IMR-90 (cell line): Measurements from ENCODE around the gene MAML3. TPM values are rescaled to one million over a fixed set of nuclear protein-coding genes. Genes with fewer than 3 reads are reported as not detected.

ENCODE experiments used
- ATAC-seq: fragments of 200-7000 bp; cut with Tn5 transposase; 2 replicates; pipeline ENCODE4 v1.9.1; 2020; ENCODE audit warnings: low read depth, mild to moderate bottlenecking, moderate library complexity
- BruUV-seq: library from RNA; stranded (reverse); fragments of 400-500 nt; replicated peaks from 2 replicates; lab custom pipeline; 2021; lab: Mats Ljungman, UMichigan
- CTCF ChIA-PET: fragments of 300-600 bp; formaldehyde crosslinking; extraction: SDS; loops from one replicate; lab custom pipeline; 2021; ENCODE audit warnings: antibody characterized with exemption; lab: Yijun Ruan, JAX
- POLR2A ChIA-PET: fragments of 300-600 bp; sonication (Branson Sonifier 250); formaldehyde crosslinking; loops from one replicate; lab custom pipeline; 2022; ENCODE audit warnings: antibody characterized with exemption; ENCODE audit not compliant: unreplicated experiment; lab: Charles Lee
- DNase-seq: peaks from one replicate; pipeline ENCODE4 v3.0.0; 2013
- H2AFZ ChIP-seq: replicated peaks from 2 replicates; pipeline ENCODE3; 2013; ENCODE audit warnings: low read length, mild to moderate bottlenecking; ENCODE audit not compliant: poor library complexity
- H2AK5ac ChIP-seq: 2 replicates; pipeline ENCODE4 v1.6.1; 2013; ENCODE audit warnings: low read depth, low read length, inconsistent platforms
- H2AK9ac ChIP-seq: replicated peaks from 2 replicates; pipeline ENCODE3; 2013; ENCODE audit warnings: mild to moderate bottlenecking, low read depth, low read length, moderate library complexity; ENCODE audit not compliant: poor library complexity
- H2BK120ac ChIP-seq: 2 replicates; pipeline ENCODE4 v1.6.1; 2013; ENCODE audit warnings: low read depth, low read length, inconsistent platforms
- H2BK15ac ChIP-seq: 3 replicates; pipeline ENCODE4 v1.6.1; 2013; ENCODE audit warnings: low read depth, low read length, inconsistent platforms
- H2BK20ac ChIP-seq: 2 replicates; pipeline ENCODE4 v1.6.1; 2013; ENCODE audit warnings: low read depth, mild to moderate bottlenecking, inconsistent platforms, low read length, moderate library complexity
- H2BK5ac ChIP-seq: 2 replicates; pipeline ENCODE4 v1.6.1; 2013; ENCODE audit warnings: mild to moderate bottlenecking, low read depth, low read length, inconsistent platforms; ENCODE audit not compliant: poor library complexity, severe bottlenecking
- H3K14ac ChIP-seq: replicated peaks from 2 replicates; pipeline ENCODE4 v1.6.1; 2013; ENCODE audit warnings: low read depth, low read length, inconsistent platforms
- H3K18ac ChIP-seq: 2 replicates; pipeline ENCODE4 v1.6.1; 2013; ENCODE audit warnings: low read depth, low read length, control low read depth
- H3K23ac ChIP-seq: 2 replicates; pipeline ENCODE4 v1.6.1; 2013; ENCODE audit warnings: low read depth, low read length, inconsistent platforms
- H3K27ac ChIP-seq: 2 replicates; pipeline ENCODE4 v1.5.1; 2013; ENCODE audit warnings: mild to moderate bottlenecking, control low read depth, low read length; ENCODE audit not compliant: insufficient read depth
- H3K27me3 ChIP-seq: 2 replicates; pipeline ENCODE4 v1.6.1; 2013; ENCODE audit warnings: low read length; ENCODE audit not compliant: control insufficient read depth, insufficient read depth
- H3K36me3 ChIP-seq: 2 replicates; pipeline ENCODE4 v1.6.1; 2013; ENCODE audit warnings: low read length, mixed read lengths; ENCODE audit not compliant: control insufficient read depth, insufficient read depth
- H3K4ac ChIP-seq: 2 replicates; pipeline ENCODE4 v1.6.1; 2013; ENCODE audit warnings: low read depth, low read length, inconsistent platforms
- H3K4me1 ChIP-seq: 2 replicates; pipeline ENCODE4 v1.6.1; 2013; ENCODE audit warnings: low read length, mixed read lengths; ENCODE audit not compliant: control insufficient read depth, insufficient read depth
- H3K4me2 ChIP-seq: 2 replicates; pipeline ENCODE4 v1.6.1; 2013; ENCODE audit warnings: low read depth, mild to moderate bottlenecking, control low read depth, low read length, moderate library complexity
- H3K4me3 ChIP-seq: 2 replicates; pipeline ENCODE4 v1.5.1; 2013; ENCODE audit warnings: low read depth, mild to moderate bottlenecking, control low read depth, low read length, moderate library complexity; ENCODE audit not compliant: insufficient read depth
- H3K56ac ChIP-seq: 2 replicates; pipeline ENCODE4 v1.6.1; 2013; ENCODE audit warnings: low read length, inconsistent platforms; ENCODE audit not compliant: insufficient read depth; ENCODE audit errors: extremely low read depth
- H3K79me1 ChIP-seq, 2 experiments: 2 replicates each; pipeline ENCODE4 v1.6.1; 2013; ENCODE audit warnings: low read length in 2 of 2, inconsistent platforms in 1 of 2, low read depth in 1 of 2
- H3K9ac ChIP-seq: 2 replicates; pipeline ENCODE4 v1.6.1; 2013; ENCODE audit warnings: low read depth, low read length, control low read depth
- H3K9me1 ChIP-seq: 2 replicates; pipeline ENCODE4 v1.6.1; 2013; ENCODE audit warnings: low read length, inconsistent platforms; ENCODE audit not compliant: insufficient read depth
- H3K9me3 ChIP-seq: 2 replicates; pipeline ENCODE4 v1.6.1; 2013; ENCODE audit warnings: low read length; ENCODE audit not compliant: control insufficient read depth, insufficient read depth
- H4K20me1 ChIP-seq: 2 replicates; pipeline ENCODE4 v1.6.1; 2013; ENCODE audit warnings: low read length, inconsistent platforms; ENCODE audit not compliant: insufficient read depth
- H4K5ac ChIP-seq: 2 replicates; pipeline ENCODE4 v1.6.1; 2013; ENCODE audit warnings: mild to moderate bottlenecking, low read depth, low read length, control low read depth
- H4K8ac ChIP-seq, 2 experiments: 2 replicates each; pipeline ENCODE4 v1.6.1; 2013; ENCODE audit warnings: low read depth in 2 of 2, low read length in 2 of 2, control low read depth in 1 of 2, inconsistent platforms in 1 of 2
- H4K91ac ChIP-seq: 2 replicates; pipeline ENCODE4 v1.6.1; 2013; ENCODE audit warnings: low read depth, low read length, inconsistent platforms; ENCODE audit not compliant: insufficient read depth
- BHLHE40 ChIP-seq: fragments of 150-350 bp; IDR thresholded peaks from 2 replicates; pipeline ENCODE4 v1.6.1; 2016; ENCODE audit warnings: mild to moderate bottlenecking, low read depth, low read length
- CEBPB ChIP-seq: IDR thresholded peaks from 2 replicates; pipeline ENCODE4 v1.6.1; 2012; ENCODE audit warnings: low read depth, low read length, improper control_type of control experiment
- CHD1 ChIP-seq: IDR thresholded peaks from 2 replicates; pipeline ENCODE4 v1.6.1; 2012; ENCODE audit warnings: low read depth, low read length, improper control_type of control experiment
- FOS ChIP-seq: fragments of 150-350 bp; IDR thresholded peaks from 2 replicates; pipeline ENCODE4 v1.6.1; 2016; ENCODE audit warnings: low read depth, low read length
- MAFK ChIP-seq: IDR thresholded peaks from 2 replicates; pipeline ENCODE4 v1.6.1; 2012; ENCODE audit warnings: low read depth, low read length, improper control_type of control experiment
- MAZ ChIP-seq: IDR thresholded peaks from 2 replicates; pipeline ENCODE4 v1.6.1; 2012; ENCODE audit warnings: low read depth, mild to moderate bottlenecking, low read length, improper control_type of control experiment, moderate library complexity, borderline replicate concordance
- MXI1 ChIP-seq: IDR thresholded peaks from 2 replicates; pipeline ENCODE4 v1.6.1; 2012; ENCODE audit warnings: low read depth, mild to moderate bottlenecking, low read length, moderate library complexity, borderline replicate concordance
- NFE2L2 ChIP-seq: fragments of 150-350 bp; IDR thresholded peaks from 2 replicates; pipeline ENCODE4 v1.6.1; 2016; ENCODE audit warnings: low read depth, mild to moderate bottlenecking, low read length
- POLR2A ChIP-seq: IDR thresholded peaks from 2 replicates; pipeline ENCODE4 v1.6.1; 2012; ENCODE audit warnings: mild to moderate bottlenecking, low read depth, low read length
- RAD21 ChIP-seq: IDR thresholded peaks from 2 replicates; pipeline ENCODE4 v1.6.1; 2012; ENCODE audit warnings: low read length, improper control_type of control experiment
- RCOR1 ChIP-seq: IDR thresholded peaks from 2 replicates; pipeline ENCODE4 v1.6.1; 2012; ENCODE audit warnings: mild to moderate bottlenecking, low read length, improper control_type of control experiment; ENCODE audit not compliant: insufficient replicate concordance
- RFX5 ChIP-seq: IDR thresholded peaks from 2 replicates; pipeline ENCODE4 v1.8.0; 2012; ENCODE audit warnings: low read depth, mild to moderate bottlenecking, low read length, moderate library complexity
- SMC3 ChIP-seq: fragments of 150-350 bp; IDR thresholded peaks from 2 replicates; pipeline ENCODE4 v1.6.1; 2016; ENCODE audit warnings: low read depth, mild to moderate bottlenecking, antibody characterized with exemption, low read length, moderate library complexity
- WGBS, 2 experiments: methylation state at CpG; one replicate each; pipeline versions ENCODE4 v1.1.5 to v1.1.7; 2013; ENCODE audit warnings: missing lambda C conversion rate in 2 of 2; ENCODE audit not compliant: insufficient read length in 1 of 2; ENCODE audit errors: extremely low coverage in 2 of 2; 5-methylcytosine and 5-hydroxymethylcytosine counted together
- dilution Hi-C: fragments of 300-500 bp; cut with HindIII; formaldehyde crosslinking; loops from one replicate; pipeline ENCODE4 v1.14.3; 2018; ENCODE audit warnings: low sequenced_read_pairs; ENCODE audit not compliant: unreplicated experiment
- in situ Hi-C: fragments of 300-500 bp; cut with MboI; formaldehyde crosslinking; loops from 3 replicates; pipeline ENCODE4 v1.14.3; 2019; ENCODE audit warnings: low sequenced_read_pairs, inconsistent platforms, mixed read lengths
- intact Hi-C: fragments of 100-400 bp; cut with micrococcal nuclease; formaldehyde crosslinking; loops from 2 replicates; pipeline ENCODE4 v1.10.0; 2022
- polyA plus RNA-seq, 3 experiments: library from polyadenylated mRNA; depleted of rRNA; stranded (reverse); fragments of >200 nt; gene quantifications; 2 replicates each; pipeline ENCODE4 v1.2.3, GENCODE V29; 2012; ENCODE audit warnings: low replicate concordance in 1 of 3
- total RNA-seq: library from RNA; depleted of rRNA; stranded (reverse); fragments of >200 nt; gene quantifications from 2 replicates; pipeline ENCODE4 v1.2.3, GENCODE V29; 2012
- TF ChIP-seq, protein P1 (sequence below): conservative IDR thresholded peaks from 2 replicates; pipeline ENCODE4 v1.5.1; 2012; ENCODE audit warnings: mild to moderate bottlenecking, low read depth, low read length, improper control_type of control experiment
- TF ChIP-seq, protein P2 (sequence below): fragments of 150-350 bp; IDR thresholded peaks from 2 replicates; pipeline ENCODE4 v1.6.1; 2016; ENCODE audit warnings: low read depth, mild to moderate bottlenecking, low read length, moderate library complexity, borderline replicate concordance
- TF ChIP-seq, protein P3 (sequence below): fragments of 150-350 bp; IDR thresholded peaks from 2 replicates; pipeline ENCODE4 v1.6.1; 2017; ENCODE audit warnings: mild to moderate bottlenecking, antibody characterized with exemption, low read length, low read depth

The MAML3 gene
- total and polyA plus RNA-seq, 2 of the 4 experiments (the other 2 are of a cell fraction) = 0.90 to 1.7 TPM

DNA sequence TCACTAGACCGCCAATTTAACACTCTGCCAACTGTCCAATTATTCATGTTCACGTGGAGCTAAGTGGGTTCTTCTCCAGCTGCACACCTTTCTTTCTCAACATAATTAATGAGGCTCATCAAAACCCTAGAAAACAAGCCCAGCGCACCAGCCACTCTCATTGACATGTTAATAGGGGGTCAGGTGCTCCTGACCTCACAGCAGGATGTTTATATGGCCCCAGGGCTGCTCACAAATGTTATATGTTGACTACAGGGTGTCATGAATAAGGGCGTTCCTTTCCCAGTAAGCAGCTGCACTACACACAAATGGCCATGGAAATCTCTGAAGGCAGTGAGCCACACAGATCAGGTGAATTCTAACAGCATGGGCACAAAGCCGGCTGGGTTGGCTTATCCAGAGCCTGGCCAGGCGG, 278.6 kb downstream of the MAML3 start:
- Histone ChIP-seq H2AFZ (no peak overlapping the region), H2AK5ac (no peak overlapping the region), H3K27me3 (no peaks in the 10 kb centered on the region), H2BK20ac (no peak overlapping the region), H2BK15ac (no peak overlapping the region), H3K14ac (no peak overlapping the region), H4K91ac (no peak overlapping the region), H3K9ac (no peak overlapping the region), H3K4me1 (peaks cover 7% of the 10 kb centered on the region), H3K79me1 (no peaks in the 10 kb centered on the region), H4K8ac (no peak overlapping the region), H2BK5ac (no peak overlapping the region), H3K36me3 (no peaks in the 10 kb centered on the region), H3K9me1 (no peaks in the 10 kb centered on the region; the same call in 1 of the 2 replicates), H3K27ac (no peak overlapping the region), H3K9me3 (no peaks in the 10 kb centered on the region), H3K56ac (no peak overlapping the region), H3K4ac (no peak overlapping the region), H2BK120ac (no peak overlapping the region), H3K4me3 (no peak overlapping the region), H4K20me1 (no peaks in the 10 kb centered on the region), H2AK9ac (no peak overlapping the region), H3K4me2 (no peak overlapping the region), H3K18ac (no peak overlapping the region), H4K5ac (no peak overlapping the region), H3K23ac (no peak overlapping the region)
- intact Hi-C loops (no loop called here), in situ Hi-C loops (no loop called here), dilution Hi-C loops (no loop called here)
- no peak for ATAC-seq
- no peak for TF ChIP-seq MAFK
- no peak for TF ChIP-seq NFE2L2
- no peak for TF ChIP-seq RAD21
- no peak for TF ChIP-seq CEBPB
- TF ChIP-seq CHD1 = no peak
- no peak for TF ChIP-seq RCOR1
- no peak for TF ChIP-seq MAZ
- TF ChIP-seq, protein P1, sequence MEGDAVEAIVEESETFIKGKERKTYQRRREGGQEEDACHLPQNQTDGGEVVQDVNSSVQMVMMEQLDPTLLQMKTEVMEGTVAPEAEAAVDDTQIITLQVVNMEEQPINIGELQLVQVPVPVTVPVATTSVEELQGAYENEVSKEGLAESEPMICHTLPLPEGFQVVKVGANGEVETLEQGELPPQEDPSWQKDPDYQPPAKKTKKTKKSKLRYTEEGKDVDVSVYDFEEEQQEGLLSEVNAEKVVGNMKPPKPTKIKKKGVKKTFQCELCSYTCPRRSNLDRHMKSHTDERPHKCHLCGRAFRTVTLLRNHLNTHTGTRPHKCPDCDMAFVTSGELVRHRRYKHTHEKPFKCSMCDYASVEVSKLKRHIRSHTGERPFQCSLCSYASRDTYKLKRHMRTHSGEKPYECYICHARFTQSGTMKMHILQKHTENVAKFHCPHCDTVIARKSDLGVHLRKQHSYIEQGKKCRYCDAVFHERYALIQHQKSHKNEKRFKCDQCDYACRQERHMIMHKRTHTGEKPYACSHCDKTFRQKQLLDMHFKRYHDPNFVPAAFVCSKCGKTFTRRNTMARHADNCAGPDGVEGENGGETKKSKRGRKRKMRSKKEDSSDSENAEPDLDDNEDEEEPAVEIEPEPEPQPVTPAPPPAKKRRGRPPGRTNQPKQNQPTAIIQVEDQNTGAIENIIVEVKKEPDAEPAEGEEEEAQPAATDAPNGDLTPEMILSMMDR = no peak
- TF ChIP-seq FOS = no peak
- TF ChIP-seq BHLHE40 = no peak
- no peak for TF ChIP-seq POLR2A
- no peak for TF ChIP-seq RFX5
- TF ChIP-seq, protein P2, sequence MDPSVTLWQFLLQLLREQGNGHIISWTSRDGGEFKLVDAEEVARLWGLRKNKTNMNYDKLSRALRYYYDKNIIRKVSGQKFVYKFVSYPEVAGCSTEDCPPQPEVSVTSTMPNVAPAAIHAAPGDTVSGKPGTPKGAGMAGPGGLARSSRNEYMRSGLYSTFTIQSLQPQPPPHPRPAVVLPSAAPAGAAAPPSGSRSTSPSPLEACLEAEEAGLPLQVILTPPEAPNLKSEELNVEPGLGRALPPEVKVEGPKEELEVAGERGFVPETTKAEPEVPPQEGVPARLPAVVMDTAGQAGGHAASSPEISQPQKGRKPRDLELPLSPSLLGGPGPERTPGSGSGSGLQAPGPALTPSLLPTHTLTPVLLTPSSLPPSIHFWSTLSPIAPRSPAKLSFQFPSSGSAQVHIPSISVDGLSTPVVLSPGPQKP = no peak
- TF ChIP-seq MXI1 = no peak
- TF ChIP-seq, protein P3, sequence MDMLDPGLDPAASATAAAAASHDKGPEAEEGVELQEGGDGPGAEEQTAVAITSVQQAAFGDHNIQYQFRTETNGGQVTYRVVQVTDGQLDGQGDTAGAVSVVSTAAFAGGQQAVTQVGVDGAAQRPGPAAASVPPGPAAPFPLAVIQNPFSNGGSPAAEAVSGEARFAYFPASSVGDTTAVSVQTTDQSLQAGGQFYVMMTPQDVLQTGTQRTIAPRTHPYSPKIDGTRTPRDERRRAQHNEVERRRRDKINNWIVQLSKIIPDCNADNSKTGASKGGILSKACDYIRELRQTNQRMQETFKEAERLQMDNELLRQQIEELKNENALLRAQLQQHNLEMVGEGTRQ = no peak
- TF ChIP-seq SMC3 = no peak
- DNase-seq = no peak
- WGBS, 2 experiments = no CpG with 5 or more reads among the region's 6 CpGs
- ChIA-PET CTCF (no interaction called here), POLR2A (interaction anchor here (0.6 kb wide), 1 partner anchor 9 kb away, joined by 6 read pairs; no protein-coding TSS in a partner anchor)
- BruUV-seq = no TSS peak
